Activated CD8-positive, alpha-beta T cell treated with anti-CD3 and anti-CD28 coated beads for 36 hours (primary cell): Measurements from ENCODE around the gene CAP1. TPM values are rescaled to one million over a fixed set of nuclear protein-coding genes. Genes with fewer than 3 reads are reported as not detected.

Experiments used
- ATAC-seq: fragments of 200-7000 bp; cut with Tn5 transposase; one replicate; pipeline ENCODE4 v1.10.0; 2021; ENCODE audit warnings: mild to moderate bottlenecking, moderate library complexity
- CTCF ChIA-PET: fragments of 350-600 bp; sonication (Branson Sonifier 250); formaldehyde crosslinking; loops from one replicate; lab custom pipeline; 2021; ENCODE audit warnings: antibody characterized with exemption; lab: Charles Lee
- POLR2A ChIA-PET: fragments of 350-600 bp; sonication (Branson Sonifier 250); formaldehyde crosslinking; loops from one replicate; lab custom pipeline; 2021; ENCODE audit warnings: antibody characterized with exemption; lab: Charles Lee
- DNase-seq: peaks from one replicate; pipeline ENCODE4 v3.0.0-alpha.2; 2020
- H3K27ac Mint-ChIP-seq: one replicate; pipeline ENCODE4 v1.8.0; 2021; ENCODE audit warnings: mild to moderate bottlenecking, mixed read lengths
- H3K27me3 Mint-ChIP-seq: one replicate; pipeline ENCODE4 v1.8.0; 2021; ENCODE audit warnings: mixed read lengths
- H3K36me3 Mint-ChIP-seq: one replicate; pipeline ENCODE4 v1.8.0; 2021; ENCODE audit warnings: low read depth, mixed read lengths
- H3K4me1 Mint-ChIP-seq: one replicate; pipeline ENCODE4 v1.8.0; 2021; ENCODE audit warnings: low read depth, mixed read lengths
- H3K4me3 Mint-ChIP-seq: one replicate; pipeline ENCODE4 v1.8.0; 2021; ENCODE audit warnings: mild to moderate bottlenecking, moderate library complexity, mixed read lengths
- H3K9me3 Mint-ChIP-seq: one replicate; pipeline ENCODE4 v1.8.0; 2021; ENCODE audit warnings: mixed read lengths
- intact Hi-C: fragments of 100-400 bp; cut with micrococcal nuclease; formaldehyde crosslinking; loops from one replicate; pipeline ENCODE4 v1.10.0; 2022
- total RNA-seq, 2 experiments: library from RNA; stranded (reverse); gene quantifications; one replicate each; pipeline ENCODE4 v1.2.3, GENCODE V29; 2021
- TF ChIP-seq, protein P1 (sequence below): fragments of 200-600 bp; IDR thresholded peaks from one replicate; pipeline ENCODE4 v1.8.0; 2022; ENCODE audit warnings: antibody characterized with exemption, mild to moderate bottlenecking

CAP1 gene
- total RNA-seq, 2 experiments from 2014 or later, result 511 to 512 TPM

DNA sequence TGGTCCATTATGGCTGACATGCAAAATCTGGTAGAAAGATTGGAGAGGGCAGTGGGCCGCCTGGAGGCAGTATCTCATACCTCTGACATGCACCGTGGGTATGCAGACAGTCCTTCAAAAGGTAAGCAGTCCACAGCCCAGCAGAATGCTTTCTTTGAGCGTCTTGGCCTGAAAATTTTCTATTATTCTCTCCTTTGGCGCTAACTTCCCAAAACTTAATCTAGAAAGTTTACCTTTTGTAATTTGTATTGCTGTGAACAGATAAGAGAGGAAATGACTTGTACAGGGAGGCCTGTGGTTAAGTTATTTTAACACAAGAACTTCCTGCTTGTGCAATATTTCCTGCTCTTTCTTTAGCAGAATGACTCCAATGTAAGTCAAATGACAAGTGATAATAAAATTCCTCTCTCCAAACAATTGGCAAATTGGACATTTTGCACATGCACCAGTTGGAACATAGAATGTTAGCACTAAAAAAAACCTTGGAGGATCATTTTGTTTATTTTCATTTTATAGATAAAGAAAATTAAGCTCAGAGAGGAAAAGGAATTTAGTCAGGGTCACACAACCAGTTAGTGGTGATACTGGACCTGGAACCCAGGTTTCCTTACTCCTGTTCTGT is 18.9 kb downstream of the CAP1 start:
- H3K36me3 Mint-ChIP-seq, result peaks cover 77% of the 10 kb centered on the region
- intact Hi-C loops, result no loop called here
- H3K9me3 Mint-ChIP-seq, result no peaks in the 10 kb centered on the region
- H3K4me3 Mint-ChIP-seq, result peak overlapping the region; percentile 53
- H3K27ac Mint-ChIP-seq, result peak overlapping the region; percentile 91
- CTCF ChIA-PET, result interaction anchor here (1.8 to 4.4 kb wide), 5 partner anchors 10 to 279 kb away, joined by 5 to 27 read pairs (median 8); partner anchors contain the start of gene MYCL
- POLR2A ChIA-PET, result interaction anchor here (1.0 to 2.2 kb wide), 7 partner anchors 9 to 279 kb away, joined by 3 to 15 read pairs (median 5); partner anchors contain the start of gene CAP1
- H3K27me3 Mint-ChIP-seq, result no peaks in the 10 kb centered on the region
- ATAC-seq (peak; percentile 72), DNase-seq (peak; percentile 57)
- TF ChIP-seq, protein P1, sequence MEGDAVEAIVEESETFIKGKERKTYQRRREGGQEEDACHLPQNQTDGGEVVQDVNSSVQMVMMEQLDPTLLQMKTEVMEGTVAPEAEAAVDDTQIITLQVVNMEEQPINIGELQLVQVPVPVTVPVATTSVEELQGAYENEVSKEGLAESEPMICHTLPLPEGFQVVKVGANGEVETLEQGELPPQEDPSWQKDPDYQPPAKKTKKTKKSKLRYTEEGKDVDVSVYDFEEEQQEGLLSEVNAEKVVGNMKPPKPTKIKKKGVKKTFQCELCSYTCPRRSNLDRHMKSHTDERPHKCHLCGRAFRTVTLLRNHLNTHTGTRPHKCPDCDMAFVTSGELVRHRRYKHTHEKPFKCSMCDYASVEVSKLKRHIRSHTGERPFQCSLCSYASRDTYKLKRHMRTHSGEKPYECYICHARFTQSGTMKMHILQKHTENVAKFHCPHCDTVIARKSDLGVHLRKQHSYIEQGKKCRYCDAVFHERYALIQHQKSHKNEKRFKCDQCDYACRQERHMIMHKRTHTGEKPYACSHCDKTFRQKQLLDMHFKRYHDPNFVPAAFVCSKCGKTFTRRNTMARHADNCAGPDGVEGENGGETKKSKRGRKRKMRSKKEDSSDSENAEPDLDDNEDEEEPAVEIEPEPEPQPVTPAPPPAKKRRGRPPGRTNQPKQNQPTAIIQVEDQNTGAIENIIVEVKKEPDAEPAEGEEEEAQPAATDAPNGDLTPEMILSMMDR, result peak; percentile 38
- H3K4me1 Mint-ChIP-seq, result peaks cover 89% of the 10 kb centered on the region

GRCh38 chr1:40059960-40060750 is 19.6 kb downstream of the CAP1 start:
- DNase-seq, result no peak
- peak; percentile 6 for ATAC-seq
- POLR2A ChIA-PET, result interaction anchor here (0.7 to 2.2 kb wide), 7 partner anchors 9 to 279 kb away, joined by 3 to 11 read pairs (median 5); partner anchors contain the start of gene CAP1
- intact Hi-C loops, result no loop called here
- peaks cover 89% of the 10 kb centered on the region for H3K4me1 Mint-ChIP-seq
- H3K27ac Mint-ChIP-seq, result peak overlapping the region; percentile 91
- TF ChIP-seq, protein P1, result no peak
- CTCF ChIA-PET, result interaction anchor here (1.3 to 4.4 kb wide), 8 partner anchors 11 to 278 kb away, joined by 4 to 27 read pairs (median 6); partner anchors contain the start of gene MYCL
- no peaks in the 10 kb centered on the region for H3K9me3 Mint-ChIP-seq
- peaks cover 78% of the 10 kb centered on the region for H3K36me3 Mint-ChIP-seq
- H3K4me3 Mint-ChIP-seq, result peak overlapping the region; percentile 53
- H3K27me3 Mint-ChIP-seq, result no peaks in the 10 kb centered on the region

GRCh38 chr1:40064797-40065499 is 24.4 kb downstream of the CAP1 start:
- Mint-ChIP-seq H3K4me1 (peaks cover 67% of the 10 kb centered on the region), H3K36me3 (peaks cover 80% of the 10 kb centered on the region), H3K4me3 (no peak overlapping the region), H3K27ac (peak overlapping the region; percentile 80), H3K27me3 (no peaks in the 10 kb centered on the region), H3K9me3 (no peaks in the 10 kb centered on the region)
- DNase-seq (no peak), ATAC-seq (no peak)
- intact Hi-C loops, result no loop called here
- ChIA-PET CTCF (interaction anchor here (1.0 to 2.6 kb wide), 3 partner anchors 13 to 273 kb away, joined by 6 to 23 read pairs (median 6); no protein-coding TSS in a partner anchor), POLR2A (interaction anchor here (1.0 to 6.3 kb wide), 2 partner anchors 11 to 317 kb away, joined by 3 to 48 read pairs; no protein-coding TSS in a partner anchor)
- TF ChIP-seq, protein P1, result no peak

DNA sequence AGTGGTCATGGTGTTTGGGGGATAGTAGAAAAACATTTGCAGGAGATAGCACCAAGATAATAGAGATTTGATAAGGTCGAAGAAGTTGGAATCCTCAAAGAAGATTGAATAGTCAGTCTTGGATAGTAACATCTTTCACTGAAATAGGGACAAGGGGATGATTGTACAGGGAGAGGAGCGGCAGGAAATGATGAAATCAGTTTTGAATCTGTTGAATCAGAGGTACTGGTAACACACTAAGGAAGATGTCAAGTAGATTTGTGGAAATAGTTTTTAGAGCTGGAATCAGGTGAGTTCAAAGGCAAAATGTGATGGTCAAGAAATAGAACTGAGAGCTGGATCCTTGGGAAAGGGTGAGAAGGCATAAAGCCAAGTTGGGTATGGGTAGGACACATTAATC is 26.5 kb downstream of the CAP1 start:
- peaks cover 49% of the 10 kb centered on the region for H3K4me1 Mint-ChIP-seq
- no peaks in the 10 kb centered on the region for H3K9me3 Mint-ChIP-seq
- no peak overlapping the region for H3K4me3 Mint-ChIP-seq
- POLR2A ChIA-PET, result interaction anchor here (0.9 to 6.3 kb wide), 3 partner anchors 9 to 27 kb away, joined by 3 to 48 read pairs (median 3); no protein-coding TSS in a partner anchor
- H3K36me3 Mint-ChIP-seq, result peaks cover 82% of the 10 kb centered on the region
- intact Hi-C loops, result no loop called here
- peak overlapping the region; percentile 91 for H3K27ac Mint-ChIP-seq
- DNase-seq, result no peak
- CTCF ChIA-PET, result interaction anchor here (1.0 to 2.1 kb wide), 3 partner anchors 10 to 272 kb away, joined by 3 to 6 read pairs (median 3); no protein-coding TSS in a partner anchor
- TF ChIP-seq, protein P1, result no peak
- no peaks in the 10 kb centered on the region for H3K27me3 Mint-ChIP-seq
- ATAC-seq, result no peak
